Spleen (tissue), 11 donors: ENCODE measurements around the gene DDRGK1. TPM values are rescaled to one million over a fixed set of nuclear protein-coding genes. Genes with fewer than 3 reads are reported as not detected.

Experiments
- DNase-seq: peaks from one replicate; pipeline ENCODE4 v3.0.0-alpha.2; 2020
- H3K27ac ChIP-seq, 8 donors: fragments of 200-600 bp; sonication (generic) in 7 of 8; 1 replicate in 4 of 8; 2 replicates in 4 of 8; pipeline versions ENCODE4 v1.5.0 to v1.8.0; 2016 to 2021; ENCODE audit warnings: inconsistent platforms in 4 of 8, mild to moderate bottlenecking in 4 of 8, moderate library complexity in 1 of 8
- H3K27me3 ChIP-seq, 7 donors: fragments of 200-600 bp; sonication (generic) in 6 of 7; replicated peaks in 1 of 7; 1 replicate in 4 of 7; 2 replicates in 3 of 7; pipeline versions ENCODE4 v1.5.0 to v1.8.0; 2016 to 2021; ENCODE audit warnings: inconsistent platforms in 3 of 7, mild to moderate bottlenecking in 1 of 7
- H3K36me3 ChIP-seq, 6 donors: fragments of 200-600 bp; sonication (generic) in 5 of 6; 1 replicate in 4 of 6; 2 replicates in 2 of 6; pipeline versions ENCODE4 v1.5.0 to v1.8.0; 2016 to 2021; ENCODE audit warnings: inconsistent platforms in 2 of 6
- H3K4me1 ChIP-seq, 6 donors: fragments of 200-600 bp; sonication (generic) in 5 of 6; 1 replicate in 3 of 6; 2 replicates in 3 of 6; pipeline versions ENCODE4 v1.5.0 to v1.8.0; 2016 to 2021; ENCODE audit warnings: inconsistent platforms in 3 of 6
- H3K4me3 ChIP-seq, 8 donors: fragments of 200-600 bp; sonication (generic) in 7 of 8; 1 replicate in 4 of 8; 2 replicates in 4 of 8; pipeline versions ENCODE4 v1.5.0 to v1.8.0; 2016 to 2021; ENCODE audit warnings: inconsistent platforms in 4 of 8, mild to moderate bottlenecking in 4 of 8, moderate library complexity in 2 of 8
- H3K9me3 ChIP-seq, 8 donors: fragments of 200-600 bp; sonication (generic) in 7 of 8; 1 replicate in 4 of 8; 2 replicates in 4 of 8; pipeline versions ENCODE4 v1.5.0 to v1.8.0; 2016 to 2021; ENCODE audit warnings: inconsistent platforms in 4 of 8
- POLR2A ChIP-seq, 3 donors: fragments of 450-650 bp; IDR thresholded peaks; one replicate each; pipeline ENCODE4 v1.5.1; 2017; ENCODE audit warnings: antibody characterized with exemption in 3 of 3, mild to moderate bottlenecking in 1 of 3
- POLR2AphosphoS5 ChIP-seq, 3 donors: sonication (generic); formaldehyde crosslinking; IDR thresholded peaks; one replicate each; pipeline ENCODE4 v1.5.1; 2017; ENCODE audit warnings: antibody characterized with exemption in 3 of 3
- whole genome bisulfite sequencing, 5 donors: extraction: QIAGEN DNeasy Blood & Tissue Kit in 3 of 5; methylation state at CpG; one replicate each; pipeline versions ENCODE4 v1.1.5 to v1.1.7; 2013 to 2018; 5-methylcytosine and 5-hydroxymethylcytosine counted together
- intact Hi-C: fragments of 100-400 bp; cut with DNase I; formaldehyde crosslinking; loops from one replicate; pipeline ENCODE4 v1.15.0; 2023; ENCODE audit warnings: low total_unique reads
- polyA plus RNA-seq, 3 donors: library from polyadenylated mRNA; stranded (reverse); fragments of 200-250 nt; gene quantifications; one replicate each; pipeline ENCODE4 v1.2.1, GENCODE V29; 2013
- total RNA-seq, 7 donors: library from RNA; depleted of rRNA in 3 of 7; stranded (reverse); fragments of >200 nt in 3 of 7; fragmentation: NEBNext Ultra II Directional in 4 of 7; extraction: Animal tissue kit (Norgen Biotek cat#: 25700) in 4 of 7; gene quantifications; one replicate each; pipeline versions ENCODE4 v1.1.0 to v1.2.1, GENCODE V29; 2016 to 2021
- TF ChIP-seq, protein P1 (sequence below), 11 experiments: fragments of 200-600 bp in 7 of 11; fragments of 450-650 bp in 4 of 11; sonication (generic) in 4 of 11; IDR thresholded peaks in 8 of 11; conservative IDR thresholded peaks in 3 of 11; 1 replicate in 7 of 11; 2 replicates in 4 of 11; pipeline versions ENCODE4 v1.4.0 to v1.8.0; 2016 to 2021; ENCODE audit warnings: antibody characterized with exemption in 11 of 11, inconsistent platforms in 4 of 11, mild to moderate bottlenecking in 1 of 11
- donor health status: healthy with polysubstance abuse.
- donor health status: DM: no; HTN: no; CAD: no; lungs with moderate emphysema.
- donor health status: DM: no; HTN: no; CAD: no.
- donor health status: Bipolar disorder and iron deficiency.
- donor health status: healthy.
- donor health status: DM: no; HTN: no; CAD: no.
- donor health status: DM: yes; HTN: yes; CAD: no.

DDRGK1 gene
- total and polyA plus RNA-seq, 10 donors = 25.6 to 53.7 (median 42.2) TPM

DNA sequence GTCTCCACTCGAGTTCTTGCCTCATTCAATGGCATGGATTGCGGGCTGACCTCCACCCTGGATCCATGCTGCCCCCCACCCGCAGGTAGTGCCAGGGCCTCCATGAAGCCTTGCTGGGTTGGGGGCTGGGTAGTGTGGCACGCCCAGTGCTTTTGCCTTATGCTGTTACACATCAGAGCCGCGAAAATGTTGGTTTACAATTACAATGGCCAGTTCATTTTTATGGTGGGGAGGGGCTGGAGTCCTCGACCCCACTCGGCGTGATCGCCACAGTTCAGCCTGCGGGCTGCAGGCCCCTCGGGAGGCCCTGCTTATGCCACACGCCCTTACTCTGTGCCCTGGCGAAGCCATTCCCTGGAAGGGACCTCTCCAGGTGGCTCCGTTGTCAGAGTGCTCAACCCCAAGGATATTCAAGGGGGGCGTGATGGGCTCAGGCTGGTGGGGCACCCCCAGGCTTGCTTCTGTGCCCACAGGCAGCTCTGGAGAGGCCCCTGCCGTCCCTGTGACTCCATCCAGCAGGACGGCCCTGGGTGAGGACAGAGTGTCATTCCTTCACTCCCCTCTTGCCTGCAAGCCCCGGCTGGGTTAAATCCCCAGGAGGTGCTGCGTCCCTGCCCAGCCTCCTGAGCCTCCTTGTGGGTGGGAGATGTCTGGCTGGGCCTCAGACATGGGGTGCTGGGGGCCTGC, 19.7 kb upstream of the DDRGK1 start:
- peaks cover 0 to 75% (median 50%) of the 10 kb centered on the region in 6 donors for H3K36me3 ChIP-seq
- intact Hi-C loops = no loop called here
- no peak overlapping the region for H3K4me3 ChIP-seq
- peak in 1 of 3 donors; percentile 37 for TF ChIP-seq POLR2AphosphoS5 (IDR thresholded peaks at IDR 0.05)
- TF ChIP-seq, protein P1, sequence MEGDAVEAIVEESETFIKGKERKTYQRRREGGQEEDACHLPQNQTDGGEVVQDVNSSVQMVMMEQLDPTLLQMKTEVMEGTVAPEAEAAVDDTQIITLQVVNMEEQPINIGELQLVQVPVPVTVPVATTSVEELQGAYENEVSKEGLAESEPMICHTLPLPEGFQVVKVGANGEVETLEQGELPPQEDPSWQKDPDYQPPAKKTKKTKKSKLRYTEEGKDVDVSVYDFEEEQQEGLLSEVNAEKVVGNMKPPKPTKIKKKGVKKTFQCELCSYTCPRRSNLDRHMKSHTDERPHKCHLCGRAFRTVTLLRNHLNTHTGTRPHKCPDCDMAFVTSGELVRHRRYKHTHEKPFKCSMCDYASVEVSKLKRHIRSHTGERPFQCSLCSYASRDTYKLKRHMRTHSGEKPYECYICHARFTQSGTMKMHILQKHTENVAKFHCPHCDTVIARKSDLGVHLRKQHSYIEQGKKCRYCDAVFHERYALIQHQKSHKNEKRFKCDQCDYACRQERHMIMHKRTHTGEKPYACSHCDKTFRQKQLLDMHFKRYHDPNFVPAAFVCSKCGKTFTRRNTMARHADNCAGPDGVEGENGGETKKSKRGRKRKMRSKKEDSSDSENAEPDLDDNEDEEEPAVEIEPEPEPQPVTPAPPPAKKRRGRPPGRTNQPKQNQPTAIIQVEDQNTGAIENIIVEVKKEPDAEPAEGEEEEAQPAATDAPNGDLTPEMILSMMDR (IDR thresholded peaks at IDR 0.05 in 8 of 11, conservative IDR thresholded peaks at IDR 0.05 in 3 of 11) = no peak
- TF ChIP-seq POLR2A (IDR thresholded peaks at IDR 0.05) = no peak
- H3K27ac ChIP-seq = no peak overlapping the region
- DNase-seq = peak; percentile 72
- H3K4me1 ChIP-seq = peaks cover 5 to 22% (median 15%) of the 10 kb centered on the region in 6 donors
- H3K9me3 ChIP-seq = no peaks in the 10 kb centered on the region
- no peaks in the 10 kb centered on the region for H3K27me3 ChIP-seq
- WGBS, 5 donors = 81 to 89% (median 89%) methylated on average over 19 to 20 of the region's 20 CpGs

DNA sequence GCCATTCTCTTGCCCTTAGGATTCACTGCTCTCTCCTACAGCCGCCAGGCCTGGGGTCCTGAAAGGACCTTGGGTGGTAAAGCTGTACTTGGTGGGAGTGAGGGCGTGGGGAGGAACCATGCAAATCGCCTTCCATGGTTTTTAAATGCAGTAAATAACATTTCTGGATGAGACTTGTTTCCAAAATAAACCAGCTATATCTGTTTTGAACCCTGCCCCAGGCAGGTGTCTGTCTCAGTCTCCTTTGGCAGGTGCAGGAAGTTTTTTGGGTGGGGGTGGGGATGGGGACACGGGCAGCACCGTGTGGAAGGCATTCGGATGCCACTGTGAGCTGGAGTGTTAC, 19.1 kb upstream of the DDRGK1 start:
- 73 to 83% (median 77%) methylated on average over 6 of the region's 6 CpGs for WGBS, 5 donors
- Histone ChIP-seq H3K27me3 (no peaks in the 10 kb centered on the region), H3K4me1 (peaks cover 6 to 25% (median 18%) of the 10 kb centered on the region in 6 donors), H3K36me3 (peaks cover 0 to 75% (median 50%) of the 10 kb centered on the region in 6 donors), H3K27ac (peak overlapping the region in 4 of 8 donors; percentile 36 to 52 (median 48)), H3K4me3 (no peak overlapping the region), H3K9me3 (no peaks in the 10 kb centered on the region)
- TF ChIP-seq POLR2AphosphoS5 (IDR thresholded peaks at IDR 0.05) (no peak), POLR2A (IDR thresholded peaks at IDR 0.05) (no peak)
- TF ChIP-seq, protein P1 (IDR thresholded peaks at IDR 0.05 in 8 of 11, conservative IDR thresholded peaks at IDR 0.05 in 3 of 11) = no peak
- intact Hi-C loops = no loop called here
- no peak for DNase-seq

DNA sequence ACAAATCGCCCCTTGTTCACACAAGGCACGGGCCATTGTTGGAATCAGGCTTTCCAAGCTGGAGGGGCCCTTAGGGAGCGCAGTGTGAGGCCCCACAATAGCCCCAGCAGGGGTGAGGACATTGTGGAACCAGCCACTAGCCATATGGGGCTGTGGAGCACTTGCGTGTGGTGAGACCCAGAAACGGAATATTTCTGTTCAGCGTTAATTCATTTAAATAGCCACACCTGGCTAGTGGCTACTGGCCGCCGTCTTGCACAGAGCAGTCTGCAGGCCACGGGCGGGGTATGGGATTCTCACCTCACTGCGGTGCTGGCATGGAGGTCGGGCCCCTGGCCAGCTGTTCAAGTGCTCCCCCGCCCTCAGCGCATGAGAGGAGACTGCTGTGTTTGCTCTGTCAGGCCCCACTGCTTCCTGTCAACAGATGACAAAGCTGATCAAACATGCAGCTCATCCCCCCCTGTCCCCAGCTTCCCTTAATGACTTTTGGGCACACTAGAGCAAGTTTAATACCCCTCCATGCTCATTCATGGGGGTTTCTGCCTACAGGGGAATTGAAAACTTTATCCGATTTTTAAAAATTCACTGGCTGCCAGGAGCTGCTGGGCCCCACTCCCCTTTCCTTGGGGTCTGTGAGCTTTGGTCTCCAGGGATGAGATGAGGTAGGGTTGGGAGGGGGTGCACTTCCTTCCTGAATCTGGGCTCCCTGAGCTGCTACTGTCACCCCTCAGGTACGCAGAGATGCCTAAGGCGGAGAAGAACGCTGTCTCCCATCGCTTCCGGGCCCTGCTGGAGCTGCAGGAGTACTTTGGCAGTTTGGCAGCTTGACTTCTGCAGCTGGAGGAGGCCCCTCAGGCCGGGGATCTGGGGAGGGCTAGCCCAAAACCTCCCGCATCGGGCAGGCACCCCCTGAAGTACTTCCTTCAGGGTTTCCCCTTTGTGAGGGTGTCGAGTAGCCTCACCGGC, 18.4 kb upstream of the DDRGK1 start:
- 38 to 57% (median 43%) methylated on average over 21 to 25 of the region's 25 CpGs for WGBS, 5 donors
- Histone ChIP-seq H3K4me3 (peak overlapping the region in 1 of 8 donors; percentile 32), H3K9me3 (no peaks in the 10 kb centered on the region), H3K27ac (peak overlapping the region in 4 of 8 donors; percentile 36 to 52 (median 48)), H3K27me3 (no peaks in the 10 kb centered on the region), H3K36me3 (peaks cover 0 to 75% (median 50%) of the 10 kb centered on the region in 6 donors), H3K4me1 (peaks cover 10 to 32% (median 24%) of the 10 kb centered on the region in 6 donors)
- no peak for TF ChIP-seq POLR2AphosphoS5 (IDR thresholded peaks at IDR 0.05)
- no peak for TF ChIP-seq POLR2A (IDR thresholded peaks at IDR 0.05)
- TF ChIP-seq, protein P1 (IDR thresholded peaks at IDR 0.05 in 8 of 11, conservative IDR thresholded peaks at IDR 0.05 in 3 of 11) = no peak
- peak; percentile 88 for DNase-seq
- intact Hi-C loops = no loop called here
